Stromal cell of bone marrow (primary cell): ENCODE data around the gene AKAP3.

Experiments
- DNase-seq: peaks from one replicate; pipeline ENCODE4 v3.0.0-alpha.2; 2012; ENCODE audit warnings: low read depth

The AKAP3 gene

DNA sequence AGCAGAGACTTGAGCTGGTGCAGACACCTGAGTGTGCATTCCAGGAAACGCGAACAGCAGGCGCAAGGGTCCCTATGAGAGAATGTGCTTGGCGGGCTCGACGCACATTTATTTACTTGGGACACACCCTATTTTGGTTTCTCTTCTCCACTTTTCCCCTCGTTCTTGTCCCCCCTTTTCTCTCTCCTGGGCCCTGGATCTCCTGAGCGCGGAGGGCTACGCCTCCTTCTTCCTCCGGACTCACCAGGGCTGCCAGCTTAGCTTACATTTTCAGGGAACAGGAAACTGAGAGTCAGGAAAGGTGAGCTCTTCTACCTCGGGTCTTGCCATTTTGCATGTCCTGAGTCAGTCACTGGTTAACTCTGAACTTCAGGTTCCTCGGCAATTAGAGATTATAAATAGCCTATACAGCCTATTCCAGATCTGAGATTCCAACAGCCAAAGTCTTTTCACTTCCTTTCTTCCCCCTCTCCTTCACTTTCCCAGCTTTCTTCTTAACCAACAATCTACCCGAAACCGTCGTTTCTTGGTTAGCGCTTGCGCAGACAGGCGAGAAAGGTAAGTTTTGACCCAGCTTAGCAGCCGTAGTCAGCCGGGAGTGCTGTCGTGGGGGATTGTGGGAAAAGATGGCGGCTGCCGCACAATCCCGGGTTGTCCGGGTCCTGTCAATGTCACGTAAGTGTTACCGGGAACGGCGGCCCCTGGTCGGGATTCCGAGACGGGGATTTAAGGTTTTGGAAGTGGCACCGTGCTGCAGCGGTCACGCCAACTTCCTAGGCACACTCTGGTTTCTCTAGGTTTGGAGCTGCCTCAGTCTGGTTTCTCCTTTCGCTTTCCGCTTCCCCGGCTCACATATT is at the start of gene AKAP3, which contains the start of gene NDUFA9:
AKAP3 (minus strand) TSS at position 551 of the 857 bp plus-strand sequence. CDS start 10,855 bp downstream, outside the sequence.
NDUFA9 (plus strand) TSS at position 614 of the 857 bp plus-strand sequence; CDS start at position 627, 13 bp downstream.
- peak; percentile 77 for DNase-seq

DNA sequence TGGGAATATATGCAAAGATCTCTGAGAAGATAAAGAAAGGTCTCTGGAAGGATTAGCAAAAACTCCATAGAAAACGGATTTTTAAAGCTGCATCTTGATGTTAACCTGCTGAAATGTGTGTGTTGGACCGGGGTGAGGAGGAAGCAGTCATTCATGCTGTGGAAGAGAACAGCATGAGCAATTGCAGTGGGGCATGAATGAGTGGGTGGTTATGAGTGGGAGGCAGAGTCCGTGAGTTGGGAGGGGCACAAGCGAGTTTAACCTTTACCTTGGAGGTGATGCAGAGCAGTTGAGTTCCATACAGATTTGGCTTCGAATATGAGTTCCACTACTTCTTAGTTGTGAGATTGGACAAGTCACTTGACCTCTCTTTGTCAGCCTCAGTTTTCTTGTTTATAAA is 41.9 kb upstream of the AKAP3 start:
- DNase-seq: no peak

DNA sequence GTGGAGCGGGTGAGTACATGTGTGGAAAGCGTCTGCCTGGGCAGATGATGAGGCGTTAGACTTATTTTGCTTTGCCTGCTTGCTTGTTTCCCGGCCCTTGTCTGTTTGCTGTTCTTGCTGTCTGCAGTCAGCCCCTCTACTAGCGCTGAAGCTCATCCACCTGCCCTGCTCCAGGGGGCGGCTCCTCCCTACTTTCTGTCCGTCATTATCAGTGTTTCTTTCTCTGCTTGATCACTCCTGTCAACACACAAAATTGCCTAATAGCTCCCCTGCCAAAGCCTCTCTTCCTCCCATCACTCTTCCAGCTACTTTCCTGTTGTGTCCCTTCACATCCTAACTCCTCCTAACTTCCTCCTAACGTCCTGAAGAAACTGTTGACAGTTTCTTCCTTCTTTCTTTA is 36.5 kb upstream of the AKAP3 start:
- DNase-seq: no peak

DNA sequence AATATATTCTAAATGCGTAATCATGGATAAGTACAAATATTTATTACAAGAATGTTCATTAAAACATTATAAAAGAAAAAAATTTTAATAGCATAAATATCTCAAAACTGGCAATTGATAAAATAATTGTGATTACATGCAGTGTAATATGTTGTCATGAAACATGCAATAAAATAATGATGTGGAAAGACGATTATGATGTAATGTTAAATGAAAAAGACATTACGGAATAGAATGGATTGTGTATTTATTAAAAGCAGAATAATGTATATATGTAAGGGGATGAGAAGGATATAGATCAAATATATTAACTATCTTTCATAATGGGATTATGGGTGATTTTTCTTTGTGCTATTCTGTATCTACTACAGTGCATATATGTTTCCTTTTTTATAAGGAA is 32.9 kb upstream of the AKAP3 start:
- DNase-seq: no peak

DNA sequence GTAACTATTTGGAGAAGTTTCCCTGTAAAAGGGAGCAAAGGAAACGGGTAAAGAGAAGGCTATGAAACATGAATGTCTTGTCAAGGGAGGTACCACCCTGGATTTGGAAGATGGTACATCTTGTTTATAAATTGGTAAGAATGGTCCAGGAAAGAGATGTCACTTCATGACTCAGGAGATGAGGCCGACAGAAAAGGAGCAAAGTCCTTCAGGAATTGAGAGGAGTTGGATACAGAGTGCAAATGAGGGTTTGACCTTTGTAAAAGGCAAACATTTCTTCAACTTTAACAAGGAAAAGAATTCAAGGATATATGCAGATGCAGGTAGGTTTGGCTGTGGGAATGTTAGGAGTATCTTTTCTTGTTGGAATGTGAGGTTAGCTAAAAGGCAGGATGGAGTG is 30.9 kb upstream of the AKAP3 start:
- DNase-seq: no peak

DNA sequence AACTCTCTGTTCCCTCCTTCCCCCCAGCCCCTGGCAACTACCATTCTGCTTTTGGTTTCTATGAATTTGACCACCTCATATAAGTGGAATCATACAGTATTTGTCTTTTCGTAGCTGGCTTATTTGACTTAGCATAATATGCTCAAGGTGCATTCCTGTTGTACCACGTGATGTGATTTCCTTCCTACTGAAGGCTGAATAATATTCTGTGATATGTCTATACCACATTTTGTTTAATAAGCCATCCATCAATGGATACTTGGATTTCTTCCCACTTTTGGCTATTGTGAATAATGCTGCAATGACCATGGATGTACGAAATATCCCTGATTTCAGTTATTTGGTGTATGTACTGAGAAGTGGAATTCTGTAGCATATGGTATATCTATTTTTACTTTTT is 16.4 kb upstream of the AKAP3 start:
- no peak for DNase-seq

DNA sequence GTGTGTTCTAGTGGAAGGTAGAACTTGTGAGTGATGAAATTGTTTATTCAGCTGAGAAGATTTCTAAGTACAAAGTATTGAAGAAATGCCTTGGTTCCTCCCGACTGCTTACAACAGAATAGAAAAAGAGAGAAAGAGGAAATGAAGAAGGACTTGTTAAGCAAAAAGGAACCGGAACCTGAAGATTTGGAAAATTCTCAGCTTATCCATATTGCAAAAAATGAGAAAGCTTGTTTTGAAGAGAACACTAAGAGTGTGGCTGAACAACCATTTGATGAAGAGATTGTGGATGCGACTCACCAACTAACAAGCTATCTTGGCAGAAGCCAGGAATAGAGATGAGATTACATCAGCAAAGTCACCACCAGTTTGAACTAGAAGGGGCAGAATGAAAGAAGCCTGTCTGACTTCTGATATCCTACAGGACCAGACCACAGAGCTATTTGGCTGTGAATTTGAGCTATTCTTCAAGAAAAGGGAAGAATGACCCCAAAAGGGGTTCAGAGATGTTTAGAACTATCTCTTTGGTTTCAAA is 15.2 kb upstream of the AKAP3 start:
- DNase-seq: peak; percentile 83

DNA sequence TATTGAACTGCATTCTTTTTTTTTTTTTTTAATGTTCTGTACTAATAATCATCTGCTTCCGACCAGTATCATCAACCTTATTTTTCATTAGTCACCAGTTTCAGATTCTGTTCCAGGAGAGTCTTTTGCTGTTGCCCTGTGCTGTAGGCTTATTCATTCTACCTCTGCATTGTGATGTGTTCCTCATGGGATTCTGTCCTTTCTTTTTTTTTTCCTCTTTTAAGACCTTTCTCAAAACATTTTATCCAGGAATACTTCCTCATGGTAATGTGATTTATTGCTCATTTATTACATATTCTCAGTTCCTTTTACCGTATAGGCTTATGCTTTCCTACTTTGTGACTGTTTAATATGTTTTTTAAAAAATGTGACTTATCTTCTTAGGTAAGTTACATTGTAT is 4.8 kb upstream of the AKAP3 start:
- DNase-seq: no peak

DNA sequence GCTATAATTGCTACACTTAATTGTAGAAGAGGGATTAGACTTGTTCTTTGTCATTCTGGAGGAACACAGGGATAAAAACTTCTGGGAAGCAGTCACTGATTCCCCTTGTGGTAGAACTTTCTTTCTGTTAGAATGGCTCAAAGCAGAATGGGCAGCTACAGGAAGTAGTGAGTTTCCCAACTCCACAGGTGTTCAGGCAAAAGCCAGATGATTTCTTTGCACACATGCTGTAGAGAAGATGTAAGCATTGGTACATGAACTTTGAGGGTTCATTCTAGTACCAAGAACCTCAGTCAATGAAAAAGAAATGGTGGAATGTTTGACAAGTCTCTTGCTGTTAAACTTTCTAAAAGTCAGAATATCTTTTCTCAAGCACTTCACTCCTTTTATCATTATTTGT is 4.4 kb upstream of the AKAP3 start:
- no peak for DNase-seq

DNA sequence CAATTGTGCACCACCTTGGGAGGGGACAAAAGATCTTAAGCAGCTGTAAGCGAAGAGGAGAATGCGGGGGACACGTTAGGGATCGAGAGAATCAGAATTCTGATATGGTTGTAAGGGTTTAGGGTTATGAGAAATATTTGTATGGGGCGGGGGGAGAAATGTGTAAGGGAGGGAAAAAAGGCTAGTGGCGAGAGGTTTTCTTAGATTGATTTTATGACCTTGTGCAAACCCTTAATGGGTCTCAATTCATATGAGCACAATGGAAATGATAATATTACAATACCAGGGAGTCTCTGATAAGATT is 459 bp upstream of the AKAP3 start:
- no peak for DNase-seq

DNA sequence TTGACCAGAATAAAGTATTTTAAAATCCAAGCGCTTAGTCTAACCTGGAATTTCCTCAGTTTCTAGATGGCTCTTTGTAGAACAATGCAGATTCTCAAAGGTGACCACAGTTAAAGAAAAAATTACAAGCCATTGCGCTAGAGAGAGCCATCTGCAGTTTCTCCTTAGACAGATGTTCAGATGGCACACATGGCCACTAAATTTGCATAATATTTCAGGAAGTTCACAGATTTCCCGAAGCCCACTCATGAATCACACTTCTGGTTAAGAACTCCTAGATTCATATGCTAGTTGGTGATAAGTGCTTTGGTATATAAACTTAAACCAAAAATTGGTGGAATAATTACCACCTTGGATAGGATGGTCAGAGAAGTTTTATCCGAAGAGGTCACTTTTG is 749 bp downstream of the AKAP3 start:
- DNase-seq: no peak

DNA sequence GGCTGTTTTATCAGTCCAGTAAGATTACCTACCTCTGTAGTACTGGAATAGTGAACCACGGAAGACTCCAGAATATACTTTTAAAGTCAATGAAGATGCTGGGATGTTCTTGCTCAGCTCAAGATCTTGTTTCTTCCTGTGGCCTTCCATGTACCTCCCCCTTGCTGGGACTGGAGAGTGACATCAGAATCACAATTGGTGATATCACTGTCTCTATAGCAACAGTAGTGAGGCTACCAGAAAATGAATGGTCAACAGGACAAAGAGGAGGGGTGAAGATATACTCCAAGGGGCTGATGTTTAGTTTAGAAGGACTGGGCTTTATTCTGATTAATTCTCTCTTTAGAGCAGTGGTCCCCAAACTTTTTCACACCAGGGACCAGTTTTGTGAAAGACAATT is 3.8 kb downstream of the AKAP3 start:
- DNase-seq: no peak

DNA sequence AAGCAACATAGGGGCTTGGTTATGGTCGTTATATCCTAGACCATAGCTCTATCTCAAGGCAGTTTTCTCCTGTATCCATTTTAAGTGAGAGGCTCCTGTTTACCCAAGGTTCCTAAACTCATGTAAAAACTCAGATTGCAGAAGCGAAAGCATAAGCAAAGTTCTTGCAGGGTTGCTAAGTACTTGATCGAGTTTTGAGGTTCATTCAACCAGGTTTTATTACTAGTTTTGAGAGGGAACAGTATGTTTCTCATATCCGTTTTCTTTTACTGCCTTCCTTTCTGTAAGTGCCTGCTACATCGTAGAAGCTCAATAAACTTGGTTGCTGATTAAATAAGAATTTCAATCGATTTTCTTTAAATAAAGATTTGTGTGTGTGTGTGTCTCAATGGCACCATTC is 5.1 kb downstream of the AKAP3 start:
- no peak for DNase-seq

DNA sequence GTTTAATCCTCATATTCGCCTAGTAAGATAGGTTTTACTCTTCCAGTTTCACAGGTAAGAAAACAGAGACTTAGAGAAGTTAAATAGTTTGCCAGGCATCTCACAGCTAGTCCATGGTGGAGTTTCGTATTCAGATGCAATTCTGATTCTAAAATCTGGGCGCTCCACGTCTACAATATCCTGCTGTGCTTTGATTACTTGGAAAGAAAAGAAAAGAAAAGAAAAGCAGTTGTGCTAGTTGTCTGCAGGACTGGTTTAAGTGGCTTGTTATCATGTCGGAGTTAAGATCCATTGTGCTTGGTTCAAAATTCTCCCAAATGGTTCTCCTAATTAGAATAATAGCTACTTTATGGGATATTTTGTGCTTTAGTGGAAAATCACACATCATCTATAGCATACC is 18.6 kb downstream of the AKAP3 start:
- DNase-seq: no peak

DNA sequence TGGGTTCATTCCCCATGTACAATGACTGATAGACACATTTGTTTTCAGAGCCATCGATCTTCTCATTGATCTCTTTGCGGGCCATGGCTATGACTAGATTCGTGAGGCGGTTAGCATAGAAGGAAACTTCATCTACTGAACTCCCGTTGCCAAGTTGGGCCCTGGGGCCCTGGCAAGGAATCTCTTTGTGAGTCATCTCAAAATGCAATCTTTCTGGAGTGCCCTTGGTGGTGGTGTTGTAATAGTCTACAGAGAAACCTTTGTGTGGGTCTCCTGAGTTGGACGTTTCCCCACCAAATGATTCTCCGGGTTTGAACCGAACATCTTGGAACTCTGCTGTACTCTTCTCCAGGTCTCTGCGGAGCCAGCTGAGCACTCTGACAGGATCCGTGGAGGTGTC is 20.4 kb downstream of the AKAP3 start:
- no peak for DNase-seq

DNA sequence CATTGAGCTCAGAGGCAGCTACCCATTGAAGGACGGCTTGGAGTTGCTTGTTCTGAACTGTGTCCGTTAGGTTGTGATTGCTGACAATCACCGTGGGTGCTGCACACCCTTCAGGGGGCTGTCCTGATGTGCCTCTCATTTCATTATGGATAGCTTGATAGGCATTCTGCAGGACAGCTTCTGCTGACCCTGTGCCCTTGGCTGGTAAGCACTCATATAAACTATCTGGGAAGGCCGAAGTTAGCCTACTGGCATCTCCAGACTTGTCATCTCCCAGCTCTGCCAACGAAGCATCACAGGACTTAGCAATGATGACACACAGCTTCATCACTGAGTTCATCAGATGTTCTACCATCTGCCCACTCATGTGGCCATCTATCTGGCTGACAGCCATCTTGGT is 22.3 kb downstream of the AKAP3 start:
- no peak for DNase-seq

DNA sequence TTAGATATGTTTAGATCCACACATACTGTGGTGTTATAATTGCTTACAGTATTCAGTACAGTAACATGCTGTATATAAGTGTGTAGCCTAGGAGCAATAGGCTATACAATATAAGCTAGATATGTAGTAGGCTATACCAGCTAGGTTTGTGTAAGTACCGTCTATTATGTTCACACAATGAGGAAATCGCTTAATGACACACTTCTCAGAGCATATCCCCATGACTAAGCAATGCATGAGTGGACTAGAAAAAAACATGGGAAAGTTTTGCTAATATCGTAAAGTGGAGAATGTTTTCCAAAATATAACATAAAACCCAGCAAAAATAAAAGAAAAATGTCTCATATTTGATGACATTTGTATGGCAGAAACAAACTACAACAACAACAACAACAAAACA is 27.3 kb downstream of the AKAP3 start:
- no peak for DNase-seq

DNA sequence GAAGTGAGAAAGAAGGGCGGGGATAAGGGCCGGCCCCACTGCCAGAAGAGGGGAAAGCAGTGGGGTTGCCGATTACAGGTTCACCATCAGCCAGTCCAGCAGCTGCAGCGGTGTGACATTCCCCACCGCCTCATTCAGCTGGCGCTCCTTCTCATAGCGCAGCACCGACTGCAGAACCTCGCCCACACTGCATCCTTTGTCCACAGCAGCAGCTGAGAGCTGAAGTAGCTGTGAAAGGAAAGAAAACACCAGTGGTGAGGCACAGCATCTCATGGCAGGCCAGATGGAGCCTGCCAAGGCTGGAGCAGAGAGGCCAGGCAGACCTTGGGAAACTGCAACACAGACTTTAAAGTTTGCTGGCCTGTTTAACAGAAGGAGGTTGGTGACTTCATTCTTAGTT is 33.2 kb downstream of the AKAP3 start:
- DNase-seq: no peak

DNA sequence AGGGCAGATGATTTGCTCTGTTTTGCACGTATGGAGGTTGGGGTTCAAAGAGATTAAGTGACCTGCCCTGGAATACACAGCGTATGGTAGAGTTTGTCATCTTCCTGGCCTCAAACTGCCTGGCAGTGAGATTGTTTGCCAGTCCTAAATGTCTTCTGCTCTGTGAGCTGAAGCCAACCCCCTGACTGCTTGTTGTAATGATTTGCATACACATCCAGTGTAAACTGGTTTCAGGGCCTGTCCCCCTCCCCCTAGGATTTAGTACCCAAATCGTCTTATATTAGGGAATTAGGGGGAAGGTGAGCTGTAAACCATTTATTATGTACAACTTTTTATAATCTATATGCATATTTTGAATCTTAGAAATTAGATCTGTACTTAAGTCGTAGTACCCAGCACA is 38.4 kb downstream of the AKAP3 start:
- no peak for DNase-seq

DNA sequence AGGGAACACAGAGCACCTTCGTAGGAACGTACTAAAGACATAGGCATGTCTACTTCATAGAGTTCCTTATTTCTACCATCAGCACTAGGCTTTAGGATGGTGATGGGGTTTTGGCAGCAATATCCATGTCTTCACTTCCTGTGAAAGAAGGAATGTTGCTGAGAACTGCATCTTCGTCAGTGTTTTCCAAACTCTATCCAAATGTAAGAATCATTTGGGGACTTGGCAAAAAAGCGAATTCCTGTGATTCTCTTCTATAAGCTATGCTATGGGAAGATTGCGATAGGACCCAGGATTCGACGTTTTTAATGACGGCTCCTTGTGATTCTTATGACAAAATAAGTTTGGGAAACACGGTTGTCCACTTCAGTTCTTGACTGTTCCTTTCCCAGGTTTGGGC is 39.8 kb downstream of the AKAP3 start:
- DNase-seq: no peak

DNA sequence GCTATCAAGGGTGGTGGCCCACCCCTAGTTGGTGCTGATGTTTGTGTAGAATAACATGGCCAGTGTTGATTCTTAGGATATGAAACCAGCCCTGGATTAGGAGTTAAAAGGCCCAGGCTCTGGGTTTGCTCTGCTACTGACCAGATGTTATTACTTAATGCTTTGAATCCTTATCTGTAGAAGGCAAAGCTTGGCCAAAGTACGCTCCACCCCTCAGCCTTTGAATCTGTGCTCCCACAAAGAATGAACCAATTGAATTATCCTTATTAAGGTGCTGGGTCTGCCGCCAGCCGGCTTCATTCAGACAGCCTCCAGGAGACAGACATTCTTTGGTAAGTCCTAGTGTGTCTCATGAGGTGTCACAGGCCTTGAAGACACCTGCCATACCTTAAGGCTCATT is 41.8 kb downstream of the AKAP3 start:
- no peak for DNase-seq

DNA sequence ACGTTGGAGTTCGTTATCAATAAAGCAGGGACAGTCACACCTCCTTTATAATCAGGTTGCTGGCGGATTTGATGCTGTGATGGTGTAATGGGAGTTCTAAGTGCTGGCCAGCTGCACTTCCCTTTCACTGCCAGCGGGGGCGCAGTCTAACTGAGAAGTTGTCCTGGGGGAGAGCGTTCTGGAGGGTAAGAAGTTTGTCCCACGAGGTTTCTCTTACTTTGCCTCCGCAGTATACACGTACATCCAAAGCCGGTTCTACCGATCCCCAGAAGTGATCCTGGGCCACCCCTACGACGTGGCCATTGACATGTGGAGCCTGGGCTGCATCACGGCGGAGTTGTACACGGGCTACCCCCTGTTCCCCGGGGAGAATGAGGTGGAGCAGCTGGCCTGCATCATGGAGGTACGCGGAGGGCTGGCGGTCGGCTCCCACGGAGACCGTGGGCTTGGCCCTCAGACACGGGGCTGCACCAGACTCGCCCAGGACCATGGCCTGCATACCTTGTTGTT is 44.1 kb downstream of the AKAP3 start:
- peak; percentile 69 for DNase-seq

DNA sequence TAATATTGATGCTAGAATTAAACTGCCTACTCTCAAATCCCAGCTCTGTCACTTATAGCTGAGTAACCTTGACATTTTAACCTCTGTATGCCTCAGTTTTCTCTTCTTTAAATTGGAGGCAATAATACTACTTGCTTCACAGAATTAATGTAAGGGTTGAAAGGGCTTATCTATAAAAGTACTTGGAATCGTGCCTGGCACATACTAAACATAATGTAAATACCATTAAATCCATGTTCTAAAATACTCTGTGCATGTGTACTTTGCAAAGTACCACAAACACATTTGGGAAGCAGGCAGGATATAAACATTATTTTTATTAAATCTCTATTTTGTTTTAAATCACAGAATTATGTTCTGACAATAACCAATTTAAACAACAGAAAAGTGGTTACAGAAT is 44.9 kb downstream of the AKAP3 start:
- no peak for DNase-seq

DNA sequence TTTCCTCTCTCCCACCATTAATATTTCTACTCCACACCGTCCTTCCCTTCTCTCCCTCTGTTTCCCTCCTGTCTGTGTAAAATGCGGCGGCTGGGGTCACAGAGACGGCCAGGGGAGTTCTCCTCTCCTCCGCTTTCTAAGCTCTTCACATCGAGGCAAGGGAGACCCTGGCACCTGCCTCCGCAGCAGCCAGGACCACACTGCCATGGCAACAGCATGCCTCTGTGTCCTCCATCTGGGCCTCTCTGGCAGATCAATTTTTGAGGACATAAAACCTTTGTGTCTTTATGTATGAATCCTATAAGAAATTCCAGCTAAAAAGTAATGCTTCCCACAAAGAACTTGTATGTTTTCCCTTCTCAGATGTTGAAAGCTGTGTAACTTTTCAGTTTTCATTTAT is 45.4 kb downstream of the AKAP3 start:
- no peak for DNase-seq
